Pancreas (tissue), 10 donors: ENCODE measurements around the gene SNTG2. TPM values are rescaled to one million over a fixed set of nuclear protein-coding genes. Genes with fewer than 3 reads are reported as not detected.

Experiments
- ATAC-seq, 4 donors: fragments of 200-7000 bp; cut with Tn5 transposase; one replicate each; pipeline versions ENCODE4 v1.8.0 to v1.9.1; 2020; ENCODE audit warnings: mild to moderate bottlenecking in 4 of 4, moderate library complexity in 4 of 4
- DNase-seq, 6 donors: peaks; one replicate each; pipeline ENCODE4 v3.0.0-alpha.2; 2020
- FAIRE-seq: peaks from 2 replicates; lab custom pipeline; 2012; peaks lifted over from hg19 to GRCh38; lab: Jason Lieb, UNC
- H3K27ac ChIP-seq, 4 donors: fragments of 200-600 bp; sonication (generic); 1 replicate in 3 of 4; 2 replicates in 1 of 4; pipeline versions ENCODE4 v1.5.0 to v1.8.0; 2020
- H3K27me3 ChIP-seq, 4 donors: fragments of 200-600 bp; one replicate each; pipeline ENCODE4 v1.8.0; 2021
- H3K36me3 ChIP-seq, 3 donors: fragments of 200-600 bp; sonication (generic) in 1 of 3; one replicate each; pipeline versions ENCODE4 v1.5.0 to v1.8.0; 2020 to 2021
- H3K4me1 ChIP-seq, 3 donors: fragments of 200-600 bp; one replicate each; pipeline ENCODE4 v1.8.0; 2021
- H3K4me3 ChIP-seq, 4 donors: fragments of 200-600 bp; sonication (generic) in 2 of 4; one replicate each; pipeline versions ENCODE4 v1.5.0 to v1.8.0; 2020 to 2021
- H3K9me3 ChIP-seq, 4 donors: fragments of 200-600 bp; one replicate each; pipeline ENCODE4 v1.8.0; 2021
- WGBS, 2 donors: extraction: QIAGEN DNeasy Blood & Tissue Kit; methylation state at CpG; one replicate each; pipeline ENCODE4 v1.1.7; 2013; 5-methylcytosine and 5-hydroxymethylcytosine counted together
- intact Hi-C, 3 donors: fragments of 100-400 bp; cut with DNase I; formaldehyde crosslinking; loops; one replicate each; pipeline versions ENCODE4 v1.11.1 to v1.14.2; 2022
- polyA plus RNA-seq, 2 donors: library from polyadenylated mRNA; stranded (reverse); fragments of 200-250 nt; gene quantifications; one replicate each; pipeline ENCODE4 v1.2.3, GENCODE V29; 2013
- total RNA-seq, 6 donors: library from RNA; stranded (reverse); fragmentation: NEBNext Ultra II Directional in 4 of 6; extraction: Animal tissue kit (Norgen Biotek cat#: 25700) in 4 of 6; gene quantifications; one replicate each; pipeline versions ENCODE4 v1.2.1 to v1.2.4, GENCODE V29; 2021 to 2023
- TF ChIP-seq, protein P1 (sequence below), 4 donors: fragments of 200-600 bp; sonication (generic) in 3 of 4; IDR thresholded peaks; one replicate each; pipeline versions ENCODE4 v1.5.0 to v1.8.0; 2021; ENCODE audit warnings: antibody characterized with exemption in 4 of 4
- donor health status: healthy with polysubstance abuse.
- donor health status: DM: no; HTN: no; CAD: no; lungs with moderate emphysema.
- donor health status: DM: no; HTN: no; CAD: no.
- donor health status: control.
- donor health status: control.
- donor health status: Bipolar disorder and iron deficiency.
- donor health status: DM: yes; HTN: yes; CAD: no.
- donor health status: DM: no; HTN: no; CAD: no.
- donor health status: DM: no; HTN: no; CAD: no.
- donor health status: DM: yes; HTN: yes; CAD: no.

SNTG2 gene
- total and polyA plus RNA-seq, 8 donors, result 1.4 to 19.2 (median 4.6) TPM

DNA sequence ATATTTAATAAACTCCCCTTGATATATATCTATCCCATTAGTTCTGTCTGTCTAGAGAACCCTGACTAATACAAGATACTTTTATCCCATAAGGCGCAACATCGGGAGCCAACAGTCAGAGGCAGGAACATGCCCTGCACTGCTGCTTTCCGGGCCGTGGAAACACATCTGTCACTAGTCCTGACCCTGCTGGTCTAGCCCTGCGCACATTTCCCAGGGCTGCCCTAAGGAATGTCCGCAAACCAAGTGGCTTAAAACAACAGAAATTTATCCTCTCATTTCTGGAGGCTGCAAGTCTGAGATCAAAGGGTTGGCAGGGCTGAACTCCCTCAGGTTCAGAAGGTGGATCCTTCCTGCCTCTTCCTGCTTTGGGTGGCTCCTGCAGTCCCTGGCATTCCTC lies 348.4 kb downstream of the SNTG2 start:
- no peaks in the 10 kb centered on the region for H3K36me3 ChIP-seq
- WGBS, 2 donors, result 78 to 85% methylated on average over 6 of the region's 6 CpGs

DNA sequence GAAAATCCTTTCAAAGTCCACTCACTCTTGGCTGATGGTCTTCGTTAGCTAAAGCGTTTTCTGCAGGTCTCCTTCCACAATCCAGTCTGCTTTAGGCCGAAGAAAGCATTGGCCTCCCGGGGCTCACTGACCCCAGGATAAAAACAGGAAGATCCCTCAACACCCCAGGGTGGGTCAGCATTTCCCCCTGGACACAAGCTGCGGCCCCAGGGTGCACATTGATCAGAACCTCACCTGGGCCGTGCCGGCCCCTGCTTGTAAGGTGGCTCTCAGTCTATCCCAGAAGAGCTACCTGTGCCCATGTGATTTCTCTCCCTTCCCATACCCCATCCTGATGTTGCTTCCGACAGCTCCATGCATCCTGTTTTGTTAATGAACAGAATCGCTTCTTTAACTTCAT lies 349.6 kb downstream of the SNTG2 start:
- H3K4me1 ChIP-seq, result peaks cover 0 to under 1% (median 0%) of the 10 kb centered on the region in 3 donors
- WGBS, 2 donors, result 83 to 85% methylated on average over 9 of the region's 9 CpGs
- no peak overlapping the region for H3K27ac ChIP-seq
- TF ChIP-seq, protein P1, sequence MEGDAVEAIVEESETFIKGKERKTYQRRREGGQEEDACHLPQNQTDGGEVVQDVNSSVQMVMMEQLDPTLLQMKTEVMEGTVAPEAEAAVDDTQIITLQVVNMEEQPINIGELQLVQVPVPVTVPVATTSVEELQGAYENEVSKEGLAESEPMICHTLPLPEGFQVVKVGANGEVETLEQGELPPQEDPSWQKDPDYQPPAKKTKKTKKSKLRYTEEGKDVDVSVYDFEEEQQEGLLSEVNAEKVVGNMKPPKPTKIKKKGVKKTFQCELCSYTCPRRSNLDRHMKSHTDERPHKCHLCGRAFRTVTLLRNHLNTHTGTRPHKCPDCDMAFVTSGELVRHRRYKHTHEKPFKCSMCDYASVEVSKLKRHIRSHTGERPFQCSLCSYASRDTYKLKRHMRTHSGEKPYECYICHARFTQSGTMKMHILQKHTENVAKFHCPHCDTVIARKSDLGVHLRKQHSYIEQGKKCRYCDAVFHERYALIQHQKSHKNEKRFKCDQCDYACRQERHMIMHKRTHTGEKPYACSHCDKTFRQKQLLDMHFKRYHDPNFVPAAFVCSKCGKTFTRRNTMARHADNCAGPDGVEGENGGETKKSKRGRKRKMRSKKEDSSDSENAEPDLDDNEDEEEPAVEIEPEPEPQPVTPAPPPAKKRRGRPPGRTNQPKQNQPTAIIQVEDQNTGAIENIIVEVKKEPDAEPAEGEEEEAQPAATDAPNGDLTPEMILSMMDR (IDR thresholded peaks at IDR 0.05), result no peak
- H3K36me3 ChIP-seq, result no peaks in the 10 kb centered on the region
- no peaks in the 10 kb centered on the region for H3K27me3 ChIP-seq
- intact Hi-C loops, result no loop called here
- ATAC-seq (no peak), FAIRE-seq (no peak), DNase-seq (no peak)
- H3K9me3 ChIP-seq, result no peaks in the 10 kb centered on the region
- H3K4me3 ChIP-seq, result no peak overlapping the region

More for the DNA sequence above, 348.4 kb downstream of the SNTG2 start:
- TF ChIP-seq, protein P1 (IDR thresholded peaks at IDR 0.05), result no peak
- no peaks in the 10 kb centered on the region for H3K4me1 ChIP-seq
- intact Hi-C loops, result no loop called here
- H3K27me3 ChIP-seq, result no peaks in the 10 kb centered on the region
- FAIRE-seq (no peak), ATAC-seq (no peak), DNase-seq (no peak)
- H3K9me3 ChIP-seq, result no peaks in the 10 kb centered on the region
- H3K27ac ChIP-seq, result no peak overlapping the region
- no peak overlapping the region for H3K4me3 ChIP-seq

DNA sequence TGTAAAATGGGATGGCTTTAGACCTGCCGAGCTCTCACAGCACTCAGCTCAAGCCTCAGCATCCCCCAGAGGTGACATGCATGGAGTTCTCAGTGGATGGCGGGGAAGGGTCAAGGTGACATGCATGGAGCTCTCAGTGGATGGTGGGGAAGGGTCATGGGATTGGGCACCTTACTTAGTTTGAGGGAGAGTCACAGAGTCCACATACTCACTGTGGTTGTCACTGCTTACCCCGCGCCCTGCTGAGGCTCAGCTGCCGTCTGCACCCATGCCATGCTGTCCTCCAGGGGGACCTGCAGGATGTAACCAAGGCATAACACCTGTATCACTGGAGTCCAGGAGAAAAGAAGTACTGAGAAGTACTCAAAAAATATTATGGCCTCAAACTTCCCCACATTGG lies 350.4 kb downstream of the SNTG2 start:
- no peaks in the 10 kb centered on the region for H3K36me3 ChIP-seq
- ATAC-seq, result no peak
- WGBS, 2 donors, result 85 to 90% methylated on average over 5 of the region's 5 CpGs
- no peaks in the 10 kb centered on the region for H3K9me3 ChIP-seq
- no peak for FAIRE-seq
- H3K27me3 ChIP-seq, result no peaks in the 10 kb centered on the region
- peaks cover 0 to 8% (median 0%) of the 10 kb centered on the region in 3 donors for H3K4me1 ChIP-seq
- TF ChIP-seq, protein P1 (IDR thresholded peaks at IDR 0.05), result no peak
- no peak for DNase-seq
- no peak overlapping the region for H3K27ac ChIP-seq
- H3K4me3 ChIP-seq, result no peak overlapping the region
- intact Hi-C loops, result no loop called here

DNA sequence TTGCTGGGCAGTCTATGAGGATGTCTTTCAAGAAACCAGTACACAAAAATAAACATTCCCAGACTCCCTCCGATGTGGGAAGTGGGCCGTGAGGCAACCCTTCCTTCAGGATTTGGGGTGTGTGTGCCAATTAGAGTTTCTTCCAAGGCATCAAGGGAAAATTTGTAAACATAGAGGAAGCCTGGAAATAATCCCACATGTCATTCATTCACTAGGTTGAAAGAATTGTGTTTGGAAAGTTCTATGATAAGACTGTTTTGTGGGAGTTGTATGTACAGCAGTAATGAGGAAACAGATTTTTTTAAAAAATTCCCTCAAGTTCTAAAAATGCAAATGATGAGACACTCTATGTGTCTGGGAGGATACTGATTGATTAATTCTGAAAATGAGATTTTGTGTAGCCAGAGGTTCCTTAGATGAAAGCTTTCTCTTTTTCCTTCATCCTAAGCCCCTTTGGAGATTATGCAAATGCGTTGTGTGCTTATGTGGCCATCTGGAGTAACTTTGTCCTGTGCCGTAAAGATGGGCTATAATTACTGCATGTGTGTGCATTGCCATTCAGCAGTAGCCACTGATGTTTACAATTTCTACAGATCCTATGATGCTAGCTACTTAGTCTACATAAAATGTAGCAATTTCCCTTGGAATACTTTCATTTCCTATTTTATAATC lies 354.8 kb downstream of the SNTG2 start:
- Histone ChIP-seq H3K9me3 (no peaks in the 10 kb centered on the region), H3K4me3 (no peak overlapping the region), H3K27ac (no peak overlapping the region), H3K27me3 (no peaks in the 10 kb centered on the region), H3K4me1 (peaks cover 0 to 8% (median 0%) of the 10 kb centered on the region in 3 donors), H3K36me3 (peaks cover 0 to 15% (median 3%) of the 10 kb centered on the region in 3 donors)
- WGBS, 2 donors, result 33 to 40% methylated on average over 4 of the region's 4 CpGs
- TF ChIP-seq, protein P1 (IDR thresholded peaks at IDR 0.05), result no peak
- DNase-seq (no peak), FAIRE-seq (no peak), ATAC-seq (peak; percentile 30 to 85 (median 52))
- intact Hi-C loops, result no loop called here

DNA sequence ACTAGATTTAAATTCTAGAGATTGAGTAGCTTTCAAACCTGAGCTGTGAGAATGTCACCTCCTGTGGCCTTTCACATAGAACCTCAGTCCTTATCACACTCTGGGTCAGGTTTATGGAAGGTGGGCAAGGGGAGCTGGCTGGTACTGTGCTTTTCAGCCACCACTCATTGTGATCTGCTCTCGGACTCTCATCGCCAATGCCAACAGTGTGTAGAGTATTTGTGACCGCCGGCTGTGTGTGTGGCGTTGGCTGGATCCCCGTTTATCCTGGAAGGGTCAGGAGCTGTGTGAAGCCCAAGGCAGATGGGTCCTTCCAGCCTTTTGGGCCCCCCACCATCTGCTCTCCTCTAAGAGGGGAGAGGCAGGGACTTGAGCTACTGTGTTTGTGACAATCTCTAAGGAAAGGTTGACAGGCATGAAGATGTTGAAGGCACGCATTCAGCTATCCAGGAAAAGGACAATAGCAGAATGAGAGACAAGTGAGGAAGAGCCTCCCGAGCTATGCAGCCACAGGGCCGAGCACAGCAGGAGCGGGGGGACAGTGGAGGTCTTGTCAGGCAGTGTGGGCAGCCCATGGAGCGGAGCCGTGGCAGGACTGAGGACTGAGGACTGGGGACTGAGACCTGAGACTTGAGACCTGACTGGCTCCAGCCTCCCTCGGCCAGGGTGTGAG lies 355.5 kb downstream of the SNTG2 start:
- Histone ChIP-seq H3K4me3 (no peak overlapping the region), H3K4me1 (peaks cover 0 to 8% (median 0%) of the 10 kb centered on the region in 3 donors), H3K27ac (no peak overlapping the region), H3K36me3 (peaks cover 0 to 15% (median 3%) of the 10 kb centered on the region in 3 donors), H3K27me3 (no peaks in the 10 kb centered on the region), H3K9me3 (no peaks in the 10 kb centered on the region)
- ATAC-seq (peak in 3 of 4 donors; percentile 27 to 50 (median 34)), FAIRE-seq (no peak), DNase-seq (no peak)
- 76 to 81% methylated on average over 13 of the region's 13 CpGs for WGBS, 2 donors
- TF ChIP-seq, protein P1 (IDR thresholded peaks at IDR 0.05), result no peak
- intact Hi-C loops, result no loop called here
